Activated T-helper 1 cell treated with anti-CD3 and anti-CD28 coated beads, Interleukin-12 subunit alpha, Interleukin-12 subunit beta, Interleukin-2, Interleukin-4 antibody, amounts not matched to agents 30 ng/mL and 10 ng/mL and 1 ng/mL, durations not matched to agents 14 hours and 24 hours and 36 hours (primary cell): ENCODE data around the gene PEAK1. TPM values are rescaled to one million over a fixed set of nuclear protein-coding genes. Genes with fewer than 3 reads are reported as not detected.
A peak's percentile ranks its signal among the peaks of the same experiment; 100 is the strongest.
"Not testable (repeated sequence)": the region's sequence is repeated elsewhere in the genome, so short reads cannot be mapped to it uniquely, and the experiment has no call there.

Experiments
- DNase-seq: peaks from one replicate; pipeline ENCODE4 v3.0.0; 2021; ENCODE audit warnings: low spot score
- H3K27ac Mint-ChIP-seq: one replicate; pipeline ENCODE4 v1.8.0; 2021; ENCODE audit warnings: mild to moderate bottlenecking, mixed read lengths
- H3K27me3 Mint-ChIP-seq: one replicate; pipeline ENCODE4 v1.8.0; 2022; ENCODE audit warnings: mild to moderate bottlenecking, moderate library complexity, mixed read lengths; ENCODE audit not compliant: insufficient read depth
- H3K36me3 Mint-ChIP-seq: one replicate; pipeline ENCODE4 v1.8.0; 2021; ENCODE audit warnings: low read depth, mixed read lengths
- H3K4me1 Mint-ChIP-seq: one replicate; pipeline ENCODE4 v1.8.0; 2021; ENCODE audit warnings: low read depth, mixed read lengths
- H3K4me3 Mint-ChIP-seq: one replicate; pipeline ENCODE4 v1.8.0; 2021; ENCODE audit warnings: mild to moderate bottlenecking, moderate library complexity, mixed read lengths
- H3K9me3 Mint-ChIP-seq: one replicate; pipeline ENCODE4 v1.8.0; 2021; ENCODE audit warnings: mixed read lengths
- intact Hi-C: fragments of 100-400 bp; cut with micrococcal nuclease; formaldehyde crosslinking; loops from one replicate; pipeline ENCODE4 v1.15.1; 2024
- total RNA-seq: library from RNA; stranded (reverse); gene quantifications from 2 replicates; pipeline ENCODE4 v1.2.3, GENCODE V29; 2022

PEAK1 gene
- total RNA-seq, 1 donor from 2014 or later = 27.0 TPM

- peaks cover 12% of the 10 kb centered on the region for H3K36me3 Mint-ChIP-seq
- peaks cover 38% of the 10 kb centered on the region for H3K4me1 Mint-ChIP-seq
- no peaks in the 10 kb centered on the region for H3K9me3 Mint-ChIP-seq
- intact Hi-C loops = no loop called here
- no peak overlapping the region for H3K4me3 Mint-ChIP-seq
- H3K27ac Mint-ChIP-seq = peak overlapping the region; percentile 60
- DNase-seq = no peak
- H3K27me3 Mint-ChIP-seq = no peaks in the 10 kb centered on the region
Measured at GRCh38 chr15:77160562-77161478, 259.1 kb downstream of the PEAK1 start.

GRCh38 chr15:77156000-77156399 lies 263.9 kb downstream of the PEAK1 start:
- H3K27ac Mint-ChIP-seq, intact Hi-C loops, H3K4me3 Mint-ChIP-seq, H3K9me3 Mint-ChIP-seq, H3K27me3 Mint-ChIP-seq, DNase-seq: not testable (repeated sequence)
- H3K36me3 Mint-ChIP-seq = peaks cover 14% of the 10 kb centered on the region
- peaks cover 13% of the 10 kb centered on the region for H3K4me1 Mint-ChIP-seq

- Mint-ChIP-seq H3K4me3 (no peak overlapping the region), H3K4me1 (peaks cover 5% of the 10 kb centered on the region), H3K9me3 (peaks cover 5% of the 10 kb centered on the region), H3K36me3 (peaks cover 3% of the 10 kb centered on the region), H3K27ac (no peak overlapping the region), H3K27me3 (no peaks in the 10 kb centered on the region)
- DNase-seq = no peak
- intact Hi-C loops = no loop called here
Measured at GRCh38 chr15:77148191-77148590, 271.7 kb downstream of the PEAK1 start.

- H3K27me3 Mint-ChIP-seq = no peaks in the 10 kb centered on the region
- peaks cover 5% of the 10 kb centered on the region for H3K4me1 Mint-ChIP-seq
- DNase-seq = no peak
- H3K27ac Mint-ChIP-seq = no peak overlapping the region
- H3K4me3 Mint-ChIP-seq = no peak overlapping the region
- H3K9me3 Mint-ChIP-seq = peaks cover 14% of the 10 kb centered on the region
- intact Hi-C loops = no loop called here
- H3K36me3 Mint-ChIP-seq = peaks cover 10% of the 10 kb centered on the region
Measured at GRCh38 chr15:77145370-77145769, 274.5 kb downstream of the PEAK1 start.

- H3K27me3 Mint-ChIP-seq = no peaks in the 10 kb centered on the region
- peaks cover 5% of the 10 kb centered on the region for H3K4me1 Mint-ChIP-seq
- H3K36me3 Mint-ChIP-seq = peaks cover 14% of the 10 kb centered on the region
- H3K27ac Mint-ChIP-seq = no peak overlapping the region
- intact Hi-C loops = no loop called here
- DNase-seq = no peak
- H3K4me3 Mint-ChIP-seq = no peak overlapping the region
- peaks cover 18% of the 10 kb centered on the region for H3K9me3 Mint-ChIP-seq
Measured at GRCh38 chr15:77144492-77145070, 275.3 kb downstream of the PEAK1 start.

GRCh38 chr15:77144026-77144425 lies 275.9 kb downstream of the PEAK1 start:
- Mint-ChIP-seq H3K27me3 (no peaks in the 10 kb centered on the region), H3K36me3 (peaks cover 15% of the 10 kb centered on the region), H3K9me3 (peaks cover 20% of the 10 kb centered on the region), H3K27ac (no peak overlapping the region), H3K4me3 (no peak overlapping the region), H3K4me1 (peaks cover 5% of the 10 kb centered on the region)
- DNase-seq = no peak
- intact Hi-C loops = no loop called here

GRCh38 chr15:77143616-77144015 lies 276.3 kb downstream of the PEAK1 start:
- peaks cover 23% of the 10 kb centered on the region for H3K9me3 Mint-ChIP-seq
- H3K4me3 Mint-ChIP-seq = no peak overlapping the region
- DNase-seq = no peak
- H3K27ac Mint-ChIP-seq = no peak overlapping the region
- H3K27me3 Mint-ChIP-seq = no peaks in the 10 kb centered on the region
- peaks cover 5% of the 10 kb centered on the region for H3K4me1 Mint-ChIP-seq
- peaks cover 18% of the 10 kb centered on the region for H3K36me3 Mint-ChIP-seq
- intact Hi-C loops = no loop called here

GRCh38 chr15:77143191-77143590 lies 276.7 kb downstream of the PEAK1 start:
- intact Hi-C loops = no loop called here
- Mint-ChIP-seq H3K36me3 (peaks cover 18% of the 10 kb centered on the region), H3K27ac (no peak overlapping the region), H3K27me3 (no peaks in the 10 kb centered on the region), H3K9me3 (peaks cover 23% of the 10 kb centered on the region), H3K4me3 (no peak overlapping the region), H3K4me1 (peaks cover 5% of the 10 kb centered on the region)
- no peak for DNase-seq

GRCh38 chr15:77140220-77140619 lies 279.7 kb downstream of the PEAK1 start:
- H3K36me3 Mint-ChIP-seq = peaks cover 34% of the 10 kb centered on the region
- no peaks in the 10 kb centered on the region for H3K27me3 Mint-ChIP-seq

GRCh38 chr15:77139312-77139711 lies 280.6 kb downstream of the PEAK1 start:
- peaks cover 34% of the 10 kb centered on the region for H3K36me3 Mint-ChIP-seq

More at GRCh38 chr15:77140220-77140619, 279.7 kb downstream of the PEAK1 start:
- H3K27ac Mint-ChIP-seq = no peak overlapping the region
- DNase-seq = no peak
- intact Hi-C loops = no loop called here
- no peak overlapping the region for H3K4me3 Mint-ChIP-seq
- peaks cover 5% of the 10 kb centered on the region for H3K4me1 Mint-ChIP-seq
- H3K9me3 Mint-ChIP-seq = peaks cover 35% of the 10 kb centered on the region

GRCh38 chr15:77138167-77138522 lies 281.8 kb downstream of the PEAK1 start:
- H3K27ac Mint-ChIP-seq = no peak overlapping the region
- no peaks in the 10 kb centered on the region for H3K4me1 Mint-ChIP-seq
- H3K27me3 Mint-ChIP-seq = no peaks in the 10 kb centered on the region
- peaks cover 35% of the 10 kb centered on the region for H3K9me3 Mint-ChIP-seq
- H3K4me3 Mint-ChIP-seq = no peak overlapping the region
- no peak for DNase-seq
- H3K36me3 Mint-ChIP-seq = peaks cover 35% of the 10 kb centered on the region
- intact Hi-C loops = no loop called here

More at GRCh38 chr15:77139312-77139711, 280.6 kb downstream of the PEAK1 start:
- intact Hi-C loops = no loop called here
- no peak for DNase-seq
- Mint-ChIP-seq H3K4me3 (no peak overlapping the region), H3K9me3 (peaks cover 35% of the 10 kb centered on the region), H3K27me3 (no peaks in the 10 kb centered on the region), H3K4me1 (peaks cover 5% of the 10 kb centered on the region), H3K27ac (no peak overlapping the region)

- Mint-ChIP-seq H3K4me1 (no peaks in the 10 kb centered on the region), H3K36me3 (peaks cover 33% of the 10 kb centered on the region), H3K27me3 (no peaks in the 10 kb centered on the region), H3K4me3 (no peak overlapping the region), H3K27ac (no peak overlapping the region), H3K9me3 (peaks cover 19% of the 10 kb centered on the region)
- intact Hi-C loops = no loop called here
- no peak for DNase-seq
Measured at GRCh38 chr15:77135181-77135580, 284.7 kb downstream of the PEAK1 start.

GRCh38 chr15:77130315-77130930 lies 289.5 kb downstream of the PEAK1 start:
- intact Hi-C loops = no loop called here
- Mint-ChIP-seq H3K9me3 (no peaks in the 10 kb centered on the region), H3K27me3 (peaks cover 2% of the 10 kb centered on the region), H3K36me3 (peaks cover 12% of the 10 kb centered on the region), H3K4me3 (no peak overlapping the region), H3K4me1 (no peaks in the 10 kb centered on the region), H3K27ac (no peak overlapping the region)
- DNase-seq = no peak
